Measurements from ENCODE around the gene PRDM16.

PRDM16 gene

DNA sequence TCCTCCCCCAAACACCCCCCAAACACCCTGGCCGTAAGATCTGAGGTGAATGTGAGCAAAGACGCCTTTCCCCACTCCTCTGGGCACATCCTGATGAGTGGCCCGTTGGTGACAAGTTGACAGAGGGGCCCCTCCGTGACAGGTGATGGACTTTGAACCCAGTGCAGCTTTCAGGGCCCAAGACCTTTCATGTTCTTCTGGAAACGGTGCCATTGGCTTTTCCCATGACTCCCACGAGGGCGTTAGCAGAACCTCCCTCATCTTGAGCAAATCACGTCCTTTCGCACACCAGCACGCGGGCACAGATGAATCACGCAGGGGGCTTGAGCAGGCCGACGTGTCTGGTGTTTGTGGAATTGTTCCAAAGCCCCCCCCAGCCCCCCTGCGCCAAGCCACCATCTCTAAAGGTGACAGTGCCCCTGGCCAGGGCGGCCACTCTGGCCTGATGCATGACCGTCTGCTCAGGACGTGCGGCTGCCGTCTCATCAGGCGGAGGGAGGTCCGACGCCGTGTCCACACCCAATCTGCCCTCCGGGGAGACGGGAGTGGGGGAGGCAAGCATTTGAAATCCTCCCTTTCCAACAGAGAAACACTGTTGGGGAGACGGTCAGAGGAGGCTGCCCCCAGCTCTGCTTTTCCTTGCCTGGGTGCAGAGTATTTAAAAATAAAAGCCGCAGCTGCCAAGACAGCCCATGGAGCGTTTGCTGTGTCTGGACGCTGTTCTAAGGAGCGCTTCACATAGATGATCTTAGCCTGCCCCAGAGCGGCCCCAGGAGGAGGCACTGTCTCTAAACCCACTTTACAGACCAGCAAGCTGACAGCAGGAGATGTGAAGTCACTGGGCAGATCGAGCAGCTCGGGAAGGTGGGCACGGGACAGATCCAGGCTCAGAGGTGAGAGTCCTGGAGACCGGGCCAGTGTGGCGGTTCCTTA is 287.2 kb downstream of the PRDM16 start:
- no peaks in the 10 kb centered on the region for H3K36me3 ChIP-seq (ENCODE audit: control insufficient read depth, insufficient read depth, low read length)
- H3K4me3 ChIP-seq (replicated peaks; ENCODE audit: low read depth, low read length) = no peak overlapping the region
- DNase-seq (ENCODE audit: extremely low read depth, insufficient read length) = no peak
- H3K27me3 ChIP-seq (replicated peaks; ENCODE audit: control insufficient read depth, insufficient read depth, low read length) = no peaks in the 10 kb centered on the region
- TF ChIP-seq, protein P1, sequence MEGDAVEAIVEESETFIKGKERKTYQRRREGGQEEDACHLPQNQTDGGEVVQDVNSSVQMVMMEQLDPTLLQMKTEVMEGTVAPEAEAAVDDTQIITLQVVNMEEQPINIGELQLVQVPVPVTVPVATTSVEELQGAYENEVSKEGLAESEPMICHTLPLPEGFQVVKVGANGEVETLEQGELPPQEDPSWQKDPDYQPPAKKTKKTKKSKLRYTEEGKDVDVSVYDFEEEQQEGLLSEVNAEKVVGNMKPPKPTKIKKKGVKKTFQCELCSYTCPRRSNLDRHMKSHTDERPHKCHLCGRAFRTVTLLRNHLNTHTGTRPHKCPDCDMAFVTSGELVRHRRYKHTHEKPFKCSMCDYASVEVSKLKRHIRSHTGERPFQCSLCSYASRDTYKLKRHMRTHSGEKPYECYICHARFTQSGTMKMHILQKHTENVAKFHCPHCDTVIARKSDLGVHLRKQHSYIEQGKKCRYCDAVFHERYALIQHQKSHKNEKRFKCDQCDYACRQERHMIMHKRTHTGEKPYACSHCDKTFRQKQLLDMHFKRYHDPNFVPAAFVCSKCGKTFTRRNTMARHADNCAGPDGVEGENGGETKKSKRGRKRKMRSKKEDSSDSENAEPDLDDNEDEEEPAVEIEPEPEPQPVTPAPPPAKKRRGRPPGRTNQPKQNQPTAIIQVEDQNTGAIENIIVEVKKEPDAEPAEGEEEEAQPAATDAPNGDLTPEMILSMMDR (IDR thresholded peaks at IDR 0.05; ENCODE audit: insufficient read depth, low read length, poor library complexity, severe bottlenecking) = no peak

DNA sequence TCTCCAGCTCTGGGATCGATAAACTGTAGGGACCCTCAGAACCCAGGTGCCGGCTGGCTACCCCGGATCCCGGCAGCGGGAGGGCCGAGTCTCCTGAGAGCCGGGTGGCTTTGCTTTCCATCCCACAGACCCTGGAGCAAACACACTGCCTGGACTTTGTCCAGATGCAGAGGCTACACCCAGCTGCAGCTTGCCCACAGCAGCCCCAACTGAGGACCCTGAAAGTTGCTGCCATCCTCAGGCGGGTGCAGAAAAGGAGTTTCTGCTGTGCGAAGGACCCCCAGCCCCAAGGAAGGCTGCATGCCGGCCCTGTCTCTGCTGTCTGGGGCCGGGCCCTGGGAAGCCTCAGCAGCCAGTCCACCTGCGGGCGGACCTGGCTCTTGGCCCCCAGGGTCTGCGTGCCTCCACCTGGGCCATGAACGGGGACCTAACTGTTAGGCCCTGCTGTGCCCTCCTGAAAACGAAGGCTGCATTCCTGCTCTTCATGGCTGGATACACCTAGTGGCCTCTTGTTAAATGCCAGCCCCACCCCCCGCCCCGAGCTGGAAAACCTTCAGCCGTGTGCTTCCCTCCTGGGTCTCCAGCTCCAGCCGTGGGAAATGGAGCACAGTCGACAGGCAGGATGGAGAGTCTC is 287.9 kb downstream of the PRDM16 start:
- no peaks in the 10 kb centered on the region for H3K27me3 ChIP-seq (replicated peaks; ENCODE audit: control insufficient read depth, insufficient read depth, low read length)
- TF ChIP-seq, protein P1 (IDR thresholded peaks at IDR 0.05; ENCODE audit: insufficient read depth, low read length, poor library complexity, severe bottlenecking) = no peak
- no peaks in the 10 kb centered on the region for H3K36me3 ChIP-seq (ENCODE audit: control insufficient read depth, insufficient read depth, low read length)
- H3K4me3 ChIP-seq (replicated peaks; ENCODE audit: low read depth, low read length) = no peak overlapping the region
- DNase-seq (ENCODE audit: extremely low read depth, insufficient read length) = no peak

DNA sequence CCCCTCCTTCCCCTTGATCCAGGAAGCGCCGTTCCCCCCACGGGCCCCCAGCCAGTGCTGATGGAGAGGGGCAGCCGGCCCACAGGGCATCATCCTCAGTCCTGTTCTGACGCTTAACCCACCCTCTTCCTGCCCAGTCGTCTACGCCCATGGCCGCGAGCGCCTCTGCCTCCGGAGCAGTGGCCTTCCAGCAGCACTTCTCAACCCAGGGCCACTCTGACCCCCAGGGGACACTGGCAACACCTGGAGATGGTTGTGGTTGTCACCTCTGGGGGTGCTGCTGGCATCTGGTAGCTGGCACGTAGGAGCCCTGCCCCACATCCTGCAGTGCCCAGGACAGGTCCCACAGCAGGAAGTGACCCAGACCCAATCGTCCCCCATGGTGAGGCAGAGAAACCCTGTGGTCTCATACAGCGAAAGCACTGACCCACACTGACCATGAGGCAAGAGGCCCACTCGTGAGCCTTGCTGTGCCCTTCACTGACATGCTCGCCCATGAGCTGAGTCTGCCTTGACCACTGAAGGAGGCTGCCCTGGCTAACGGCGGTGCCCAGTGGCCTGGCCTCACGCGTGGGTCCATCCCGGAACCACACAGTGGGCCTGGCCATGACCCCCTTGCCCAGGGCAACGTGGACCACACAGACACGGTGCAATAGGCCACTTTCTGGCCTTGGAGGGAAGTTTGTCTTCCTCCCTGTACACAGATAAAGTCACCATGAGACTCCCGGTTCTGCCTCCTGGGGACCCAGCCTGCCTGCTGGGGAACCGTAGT is 288.7 kb downstream of the PRDM16 start:
- Histone ChIP-seq H3K4me3 (replicated peaks; ENCODE audit: low read depth, low read length) (no peak overlapping the region), H3K27me3 (replicated peaks; ENCODE audit: control insufficient read depth, insufficient read depth, low read length) (no peaks in the 10 kb centered on the region), H3K36me3 (ENCODE audit: control insufficient read depth, insufficient read depth, low read length) (no peaks in the 10 kb centered on the region)
- no peak for DNase-seq (ENCODE audit: extremely low read depth, insufficient read length)
- TF ChIP-seq, protein P1 (IDR thresholded peaks at IDR 0.05; ENCODE audit: insufficient read depth, low read length, poor library complexity, severe bottlenecking) = no peak

DNA sequence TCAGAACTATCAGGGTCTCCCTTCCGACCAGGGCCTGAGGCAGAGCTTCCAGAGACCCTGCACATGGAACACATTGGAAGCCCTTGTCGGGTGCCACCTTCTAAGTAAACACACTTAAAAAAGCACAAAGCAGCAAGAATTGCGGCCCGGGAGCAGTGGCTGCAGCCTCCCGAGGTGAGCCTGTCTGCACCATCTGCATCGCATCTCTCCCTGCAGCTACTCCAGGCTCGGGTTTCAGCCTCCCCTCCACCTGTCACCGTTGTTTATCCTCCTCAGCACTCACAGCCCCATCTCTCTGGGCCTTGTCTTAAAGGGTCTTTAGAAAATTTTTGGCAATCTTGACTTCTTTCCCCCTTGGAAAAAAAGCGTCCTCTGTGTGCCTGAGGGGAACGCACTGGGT is 290.3 kb downstream of the PRDM16 start:
- no peaks in the 10 kb centered on the region for H3K27me3 ChIP-seq (replicated peaks; ENCODE audit: control insufficient read depth, insufficient read depth, low read length)
- TF ChIP-seq, protein P1 (IDR thresholded peaks at IDR 0.05; ENCODE audit: insufficient read depth, low read length, poor library complexity, severe bottlenecking) = no peak
- no peak for DNase-seq (ENCODE audit: extremely low read depth, insufficient read length)
- H3K36me3 ChIP-seq (ENCODE audit: control insufficient read depth, insufficient read depth, low read length) = no peaks in the 10 kb centered on the region
- H3K4me3 ChIP-seq (replicated peaks; ENCODE audit: low read depth, low read length) = no peak overlapping the region

DNA sequence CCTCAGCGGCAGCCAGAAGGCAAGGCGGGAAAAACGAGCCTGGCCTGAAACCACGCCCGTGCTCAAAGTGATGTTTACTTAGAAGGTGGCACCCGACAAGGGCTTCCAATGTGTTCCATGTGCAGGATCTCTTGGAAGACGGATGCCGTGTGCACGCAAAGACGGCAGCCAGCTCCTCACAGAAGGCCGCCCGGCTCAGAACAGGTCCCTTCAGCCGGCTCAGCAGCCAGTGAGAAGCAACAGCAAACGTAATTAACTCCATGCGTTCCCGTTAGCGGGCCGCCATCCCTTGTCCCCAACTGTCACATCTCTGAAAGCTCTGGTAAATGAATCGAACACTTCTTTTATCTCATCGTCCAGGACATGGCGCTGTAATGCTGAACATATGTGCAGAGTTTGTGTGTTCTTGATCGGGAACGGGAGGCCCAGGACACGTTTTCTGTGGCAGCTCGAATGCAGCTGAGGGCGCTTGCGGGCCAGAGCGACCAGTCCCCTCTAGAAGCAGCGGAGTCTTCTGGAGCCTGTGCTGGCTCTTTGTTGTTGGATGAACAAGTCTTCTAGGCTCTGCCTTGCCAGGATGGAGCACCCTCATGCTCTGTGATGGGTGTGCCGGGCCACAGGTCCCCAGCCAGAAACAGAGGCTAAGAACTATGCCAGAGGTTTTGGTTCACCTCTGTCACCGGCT is 290.9 kb downstream of the PRDM16 start:
- no peak for DNase-seq (ENCODE audit: extremely low read depth, insufficient read length)
- Histone ChIP-seq H3K36me3 (ENCODE audit: control insufficient read depth, insufficient read depth, low read length) (no peaks in the 10 kb centered on the region), H3K4me3 (replicated peaks; ENCODE audit: low read depth, low read length) (no peak overlapping the region), H3K27me3 (replicated peaks; ENCODE audit: control insufficient read depth, insufficient read depth, low read length) (no peaks in the 10 kb centered on the region)
- TF ChIP-seq, protein P1 (IDR thresholded peaks at IDR 0.05; ENCODE audit: insufficient read depth, low read length, poor library complexity, severe bottlenecking) = no peak

All from GM06990 (cell line).